Measurements from ENCODE around the gene MRPL41. TPM values are rescaled to one million over a fixed set of nuclear protein-coding genes. Genes with fewer than 3 reads are reported as not detected.

Gene MRPL41
- 45.9 to 97.5 TPM (median 93.9 TPM) in 5 replicates for total RNA-seq (2022; extraction: Qiagen RNA extraction)

DNA sequence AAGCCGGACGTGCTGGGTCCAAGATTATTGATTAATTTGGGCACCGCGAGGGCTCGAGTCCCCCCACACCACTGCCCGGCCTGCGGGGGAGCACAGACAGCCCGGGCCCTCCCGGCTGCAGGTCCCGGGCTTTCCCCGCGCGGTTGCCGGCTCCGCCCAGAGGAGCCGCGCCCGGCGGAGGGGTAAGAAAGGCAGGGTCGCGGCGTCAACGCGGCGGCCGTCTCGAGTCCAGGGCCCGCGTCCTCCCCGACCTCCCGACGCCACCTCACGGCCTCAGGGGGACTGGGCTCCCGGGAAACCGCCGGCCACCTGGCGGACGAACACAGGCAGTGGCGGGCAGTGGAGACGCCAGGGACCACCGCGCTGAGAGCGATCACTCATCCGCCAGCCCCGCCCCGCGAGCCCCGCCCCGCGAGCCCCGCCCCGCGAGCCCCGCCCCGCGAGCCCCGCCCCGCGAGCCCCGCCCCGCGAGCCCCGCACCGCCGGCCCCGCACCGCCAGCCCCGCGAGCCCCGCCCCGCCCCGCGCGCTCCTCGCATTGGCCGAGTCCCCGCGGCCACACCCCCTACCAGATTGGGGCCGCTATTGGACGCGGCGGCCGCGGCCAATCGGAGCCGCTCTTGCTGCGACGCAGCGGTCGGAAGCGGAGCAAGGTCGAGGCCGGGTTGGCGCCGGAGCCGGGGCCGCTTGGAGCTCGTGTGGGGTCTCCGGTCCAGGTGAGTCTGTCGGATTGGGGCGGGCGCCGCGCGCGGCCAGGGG is at the start of gene MRPL41:
Gene MRPL41 (plus strand): TSS at position 616 of the 758 bp plus-strand sequence. CDS start 203 bp downstream, outside the sequence.

DNA sequence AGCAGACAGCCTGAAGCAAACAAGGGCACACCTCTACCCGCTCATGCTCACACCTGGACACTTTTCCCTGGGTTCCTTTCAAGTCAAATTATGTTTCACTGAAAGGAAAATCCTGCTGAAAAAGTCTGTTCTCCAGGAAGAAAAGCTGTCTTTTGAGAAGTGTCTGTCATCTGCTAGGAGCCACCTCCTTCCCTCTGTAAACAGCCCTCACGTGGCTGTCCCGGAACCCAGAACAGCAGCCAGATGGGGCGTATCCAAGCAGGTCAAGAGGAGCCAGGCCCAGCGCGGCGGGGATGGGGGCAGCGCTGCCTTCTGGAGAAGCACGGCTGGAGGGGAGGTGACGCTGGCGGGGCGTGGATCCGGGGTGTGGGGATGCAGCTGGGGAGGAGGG is 1.5 kb upstream of the MRPL41 start, which contains the start of gene PNPLA7:
Gene PNPLA7 (minus strand): TSS at position 172 of the 391 bp plus-strand sequence. CDS start 205 bp downstream, outside the sequence.

DNA sequence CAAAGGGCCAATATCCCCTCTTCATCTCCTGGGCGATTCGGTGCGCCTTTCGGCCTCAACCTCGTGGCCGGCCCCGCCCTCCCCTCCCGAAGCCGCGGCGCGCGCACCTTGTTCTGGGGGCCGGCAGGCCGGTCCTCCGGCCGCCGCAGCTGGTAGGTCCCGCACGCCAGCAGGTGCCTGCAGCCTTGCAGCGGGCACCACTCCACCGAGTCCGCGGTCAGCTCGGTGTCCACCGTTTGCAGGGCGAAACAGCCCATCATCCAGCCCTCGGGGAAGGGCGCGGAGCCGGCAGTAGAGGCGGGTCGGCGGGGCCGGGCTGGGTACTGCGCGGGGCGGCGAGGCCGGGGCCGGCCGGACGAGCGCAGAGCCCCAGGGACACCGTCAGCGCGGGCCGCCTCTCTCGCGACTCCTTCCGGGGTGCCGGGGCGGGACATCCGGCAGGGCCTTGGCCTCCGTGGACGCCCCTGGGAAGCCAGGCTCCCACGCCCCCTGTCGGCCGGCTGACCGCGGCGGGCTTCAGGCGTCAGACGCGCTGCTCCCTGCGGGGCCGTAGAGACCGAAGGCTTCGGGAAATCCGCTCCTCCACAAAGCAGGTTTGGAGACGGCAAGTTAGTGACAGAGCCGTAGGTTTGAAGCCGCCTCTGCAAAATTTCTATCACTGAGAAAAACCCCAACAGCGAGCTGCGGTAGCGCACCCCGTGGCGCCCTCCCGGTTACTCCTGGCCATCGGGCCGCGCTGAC is 27.0 kb downstream of the MRPL41 start, which contains the start of gene DPH7:
Gene DPH7 (minus strand): TSS at position 408 of the 741 bp plus-strand sequence. CDS start 148 bp downstream, at position 260.

DNA sequence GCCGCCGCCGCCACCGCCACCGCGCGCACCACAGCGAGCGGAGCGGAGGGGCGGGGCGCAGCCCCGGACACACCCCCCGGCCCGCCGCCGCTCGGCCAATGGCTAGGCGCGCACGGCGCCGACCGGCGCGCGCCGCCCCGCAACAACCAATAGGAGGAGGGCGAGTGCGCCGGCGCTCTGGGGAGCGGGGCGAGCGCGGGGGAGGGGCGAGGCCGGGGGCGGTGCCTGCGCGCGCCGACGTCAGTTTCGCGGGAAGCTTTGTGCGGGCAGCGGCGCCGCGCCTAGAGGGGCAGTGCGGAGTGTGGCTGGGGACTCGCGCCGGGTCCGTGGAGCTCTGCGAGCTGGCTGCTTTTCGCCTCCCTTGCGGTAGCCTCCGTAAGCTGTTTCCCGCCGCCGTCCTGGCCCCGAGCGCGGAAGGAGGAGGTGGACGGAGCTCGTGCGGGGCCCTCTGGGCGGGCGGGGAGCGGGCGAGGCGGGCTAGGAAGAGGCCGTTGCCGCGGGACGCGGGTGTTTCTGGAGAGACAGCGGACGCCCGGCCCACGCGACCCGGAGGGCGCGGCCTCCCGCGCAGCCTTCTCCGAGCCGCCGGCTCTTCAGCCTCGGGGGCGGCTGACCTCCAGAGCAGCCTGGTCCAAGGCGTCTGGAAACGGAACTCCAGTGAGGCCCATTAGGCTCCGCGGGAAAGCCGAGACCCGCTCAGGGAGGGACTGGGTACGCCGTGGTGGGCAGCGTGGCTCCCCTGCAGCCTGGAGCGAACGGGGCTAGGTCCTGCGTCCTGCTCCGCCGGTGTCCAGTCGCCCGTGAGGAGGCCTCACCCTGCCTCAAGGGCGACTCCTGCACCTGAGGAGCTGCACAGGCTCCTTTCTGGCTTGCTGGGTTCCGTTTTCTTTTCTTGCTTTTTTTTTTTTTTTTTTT is 39.0 kb downstream of the MRPL41 start, which contains the start of gene ZMYND19:
Gene ZMYND19 (minus strand): TSS at position 44 of the 915 bp plus-strand sequence. CDS start 249 bp downstream, outside the sequence.

Other genes with a start within 250 kb of the MRPL41 start
- gene NRARP, start 249.6 kb upstream of the MRPL41 start, total RNA-seq (2022; extraction: Qiagen RNA extraction) = 2.8 to 7.8 TPM (median 4.8 TPM) in 5 replicates
- gene EXD3, start 128.7 kb upstream of the MRPL41 start, total RNA-seq (2022; extraction: Qiagen RNA extraction) = 4.9 to 7.8 TPM (median 7.0 TPM) in 5 replicates
- gene NOXA1, start 128.5 kb upstream of the MRPL41 start, total RNA-seq (2022; extraction: Qiagen RNA extraction) = 0.78 to 2.3 TPM (median 2.0 TPM) in 5 replicates
- 0.21 to 0.27 TPM (median 0.24 TPM) in 5 replicates for gene ENTPD8, start 110.5 kb upstream of the MRPL41 start, total RNA-seq (2022; extraction: Qiagen RNA extraction)
- gene NSMF, start 92.5 kb upstream of the MRPL41 start, total RNA-seq (2022; extraction: Qiagen RNA extraction) = 30.7 to 47.3 TPM (median 43.7 TPM) in 5 replicates
- 0.37 to 1.1 TPM (median 0.76 TPM) in 5 replicates for gene PNPLA7, start 1.5 kb upstream of the MRPL41 start, total RNA-seq (2022; extraction: Qiagen RNA extraction)
- 24.0 to 31.8 TPM (median 29.8 TPM) in 5 replicates for gene DPH7, start 27.0 kb downstream of the MRPL41 start, total RNA-seq (2022; extraction: Qiagen RNA extraction)
- gene ZMYND19, start 38.6 kb downstream of the MRPL41 start, total RNA-seq (2022; extraction: Qiagen RNA extraction) = 39.2 to 57.2 TPM (median 54.5 TPM) in 5 replicates
- 22.7 to 40.3 TPM (median 37.1 TPM) in 5 replicates for gene ARRDC1, start 53.8 kb downstream of the MRPL41 start, total RNA-seq (2022; extraction: Qiagen RNA extraction)
- 36.1 to 43.1 TPM (median 42.8 TPM) in 5 replicates for gene EHMT1, start 67.1 kb downstream of the MRPL41 start, total RNA-seq (2022; extraction: Qiagen RNA extraction)